NB4 (cell line): ENCODE data around the gene STK11IP.

Source experiments
- MYC ChIP-seq: IDR thresholded peaks from 2 replicates; pipeline ENCODE4 v1.6.1; 2011; ENCODE audit warnings: low read depth, low read length
- POLR2A ChIP-seq: IDR thresholded peaks from 2 replicates; pipeline ENCODE4 v1.6.1; 2011; ENCODE audit warnings: mild to moderate bottlenecking; ENCODE audit not compliant: insufficient read length; ENCODE audit errors: extremely low read depth
- TF ChIP-seq, protein P1 (sequence below): IDR thresholded peaks from one replicate; pipeline ENCODE4 v1.5.1; 2012; ENCODE audit warnings: low read depth, low read length
- TF ChIP-seq, protein P2 (sequence below): IDR thresholded peaks from 2 replicates; pipeline ENCODE4 v1.6.1; 2011; ENCODE audit warnings: low read depth, low read length

DNA sequence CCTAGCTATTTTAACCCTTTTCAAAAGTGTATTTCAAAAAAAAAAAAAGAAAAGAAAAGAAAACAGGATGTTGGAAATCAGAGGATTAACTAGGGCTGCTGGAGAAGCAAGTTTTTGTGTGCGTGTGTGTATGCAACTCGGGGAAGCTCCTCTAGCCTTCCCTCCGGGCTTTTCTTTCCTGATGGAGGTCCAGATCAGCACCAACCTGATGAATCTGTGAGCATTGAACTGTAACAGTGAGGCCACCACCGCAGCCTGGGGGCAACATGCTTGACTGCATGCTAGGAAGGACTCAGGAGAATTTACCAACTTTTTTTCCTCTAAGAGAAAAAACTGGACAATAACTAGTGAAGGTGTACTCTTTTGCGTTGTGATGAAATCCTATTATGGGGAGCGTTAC is 28.6 kb upstream of the STK11IP start:
- TF ChIP-seq, protein P1, sequence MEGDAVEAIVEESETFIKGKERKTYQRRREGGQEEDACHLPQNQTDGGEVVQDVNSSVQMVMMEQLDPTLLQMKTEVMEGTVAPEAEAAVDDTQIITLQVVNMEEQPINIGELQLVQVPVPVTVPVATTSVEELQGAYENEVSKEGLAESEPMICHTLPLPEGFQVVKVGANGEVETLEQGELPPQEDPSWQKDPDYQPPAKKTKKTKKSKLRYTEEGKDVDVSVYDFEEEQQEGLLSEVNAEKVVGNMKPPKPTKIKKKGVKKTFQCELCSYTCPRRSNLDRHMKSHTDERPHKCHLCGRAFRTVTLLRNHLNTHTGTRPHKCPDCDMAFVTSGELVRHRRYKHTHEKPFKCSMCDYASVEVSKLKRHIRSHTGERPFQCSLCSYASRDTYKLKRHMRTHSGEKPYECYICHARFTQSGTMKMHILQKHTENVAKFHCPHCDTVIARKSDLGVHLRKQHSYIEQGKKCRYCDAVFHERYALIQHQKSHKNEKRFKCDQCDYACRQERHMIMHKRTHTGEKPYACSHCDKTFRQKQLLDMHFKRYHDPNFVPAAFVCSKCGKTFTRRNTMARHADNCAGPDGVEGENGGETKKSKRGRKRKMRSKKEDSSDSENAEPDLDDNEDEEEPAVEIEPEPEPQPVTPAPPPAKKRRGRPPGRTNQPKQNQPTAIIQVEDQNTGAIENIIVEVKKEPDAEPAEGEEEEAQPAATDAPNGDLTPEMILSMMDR, result no peak
- no peak for TF ChIP-seq POLR2A
- TF ChIP-seq, protein P2, sequence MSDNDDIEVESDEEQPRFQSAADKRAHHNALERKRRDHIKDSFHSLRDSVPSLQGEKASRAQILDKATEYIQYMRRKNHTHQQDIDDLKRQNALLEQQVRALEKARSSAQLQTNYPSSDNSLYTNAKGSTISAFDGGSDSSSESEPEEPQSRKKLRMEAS, result no peak
- no peak for TF ChIP-seq MYC
